HG03439 (cell line): Measurements from ENCODE around the gene TMEM114.

Experiments
- ATAC-seq: cut with Tn5 transposase; IDR thresholded peaks from one replicate; pipeline ENCODE4 v1.9.1; 2021; ENCODE audit warnings: mild to moderate bottlenecking, moderate library complexity; ENCODE audit not compliant: unreplicated experiment

TMEM114 gene

GRCh38 chr16:8611886-8612600 lies 21.7 kb upstream of the TMEM114 start:
- ATAC-seq = no peak

- no peak for ATAC-seq
Observed at GRCh38 chr16:8611122-8611521, 20.8 kb upstream of the TMEM114 start.

GRCh38 chr16:8607214-8607613 lies 16.9 kb upstream of the TMEM114 start:
- ATAC-seq = no peak

GRCh38 chr16:8605554-8605953 lies 15.2 kb upstream of the TMEM114 start:
- ATAC-seq = no peak

- ATAC-seq = no peak
Observed at GRCh38 chr16:8600144-8600775, 9.9 kb upstream of the TMEM114 start.

- no peak for ATAC-seq
Observed at GRCh38 chr16:8596581-8596980, 6.3 kb upstream of the TMEM114 start.

GRCh38 chr16:8595783-8596182 lies 5.5 kb upstream of the TMEM114 start:
- ATAC-seq = no peak

- no peak for ATAC-seq
Observed at GRCh38 chr16:8594149-8594666, 3.9 kb upstream of the TMEM114 start.

- ATAC-seq = no peak
Observed at GRCh38 chr16:8591451-8591850, 1.1 kb upstream of the TMEM114 start.

- ATAC-seq = no peak
Observed at GRCh38 chr16:8590811-8591210, 500 bp upstream of the TMEM114 start.

GRCh38 chr16:8589057-8589899 lies 1.0 kb downstream of the TMEM114 start:
- no peak for ATAC-seq

GRCh38 chr16:8588682-8589056 lies 1.6 kb downstream of the TMEM114 start:
- no peak for ATAC-seq

- no peak for ATAC-seq
Observed at GRCh38 chr16:8587065-8587464, 3.2 kb downstream of the TMEM114 start.

GRCh38 chr16:8585857-8586256 lies 4.5 kb downstream of the TMEM114 start:
- no peak for ATAC-seq

GRCh38 chr16:8585041-8585440 lies 5.3 kb downstream of the TMEM114 start:
- no peak for ATAC-seq

GRCh38 chr16:8583732-8584131 lies 6.6 kb downstream of the TMEM114 start:
- no peak for ATAC-seq

GRCh38 chr16:8583199-8583598 lies 7.1 kb downstream of the TMEM114 start:
- no peak for ATAC-seq

GRCh38 chr16:8581831-8582580 lies 8.3 kb downstream of the TMEM114 start:
- no peak for ATAC-seq

- no peak for ATAC-seq
Observed at GRCh38 chr16:8579559-8579958, 10.8 kb downstream of the TMEM114 start.

- no peak for ATAC-seq
Observed at GRCh38 chr16:8577678-8578304, 12.5 kb downstream of the TMEM114 start.
